PFSK-1 (cell line): ENCODE data around the gene INPP5A.

ENCODE experiments used
- POLR2AphosphoS5 ChIP-seq: IDR thresholded peaks from 2 replicates; pipeline ENCODE4 v1.6.1; 2012; ENCODE audit warnings: low read depth, mild to moderate bottlenecking, control low read depth, low read length, moderate library complexity
- REST ChIP-seq, 2 experiments: IDR thresholded peaks; 2 replicates each; pipeline versions ENCODE4 v1.6.1 to v1.8.0; 2011 to 2012; ENCODE audit warnings: low read depth in 2 of 2, low read length in 2 of 2, control low read depth in 1 of 2, inconsistent platforms in 1 of 2, mild to moderate bottlenecking in 1 of 2, moderate library complexity in 1 of 2; ENCODE audit not compliant: insufficient read depth in 1 of 2

GRCh38 chr10:132755166-132755711 lies 217.7 kb downstream of the INPP5A start:
- TF ChIP-seq POLR2AphosphoS5 (no peak), REST (IDR thresholded peaks at IDR 0.05; ENCODE audit: insufficient read depth in 1 of 2, low read depth in 2 of 2, low read length in 2 of 2) (no peak)
